ENCODE results near the gene NUDT2. TPM values are rescaled to one million over a fixed set of nuclear protein-coding genes. Genes with fewer than 3 reads are reported as not detected.

Gene NUDT2
- total RNA-seq, 6 experiments from 2014 or later = 4.9 to 13.7 (median 11.2) TPM

- WGBS (ENCODE audit: insufficient coverage, low coverage, low lambda C conversion rate, missing lambda C conversion rate) = 93% methylated on average over 6 of the region's 6 CpGs
Observed at GRCh38 chr9:34311499-34312185, 17.7 kb upstream of the NUDT2 start.

GRCh38 chr9:34317436-34317835 lies 11.9 kb upstream of the NUDT2 start:
- Histone ChIP-seq H3K27me3 (no peaks in the 10 kb centered on the region), H3K36me3 (no peaks in the 10 kb centered on the region), H3K4me3 (no peak overlapping the region), H3K9me3 (no peaks in the 10 kb centered on the region), H3K27ac (no peak overlapping the region), H3K4me1 (no peaks in the 10 kb centered on the region)
- WGBS (ENCODE audit: insufficient coverage, low coverage, low lambda C conversion rate, missing lambda C conversion rate) = 81% methylated on average over 2 of the region's 2 CpGs
- intact Hi-C loops (cut with DNase I) = no loop called here
- DNase-seq (no peak), ATAC-seq (no peak)
- TF ChIP-seq POLR2A (IDR thresholded peaks at IDR 0.05) = no peak
- no peak for TF ChIP-seq CTCF (IDR thresholded peaks at IDR 0.05)

More at GRCh38 chr9:34311499-34312185, 17.7 kb upstream of the NUDT2 start:
- no peak overlapping the region for H3K27ac ChIP-seq
- ATAC-seq (no peak), DNase-seq (no peak)
- intact Hi-C loops (cut with DNase I) = no loop called here
- no peaks in the 10 kb centered on the region for H3K9me3 ChIP-seq
- no peaks in the 10 kb centered on the region for H3K36me3 ChIP-seq
- no peak for TF ChIP-seq CTCF (IDR thresholded peaks at IDR 0.05)
- no peak for TF ChIP-seq POLR2A (IDR thresholded peaks at IDR 0.05)
- no peaks in the 10 kb centered on the region for H3K27me3 ChIP-seq
- H3K4me3 ChIP-seq = no peak overlapping the region
- H3K4me1 ChIP-seq = no peaks in the 10 kb centered on the region

GRCh38 chr9:34318163-34318790 lies 11.1 kb upstream of the NUDT2 start:
- Histone ChIP-seq H3K36me3 (no peaks in the 10 kb centered on the region), H3K27ac (no peak overlapping the region), H3K4me1 (no peaks in the 10 kb centered on the region), H3K4me3 (no peak overlapping the region), H3K9me3 (no peaks in the 10 kb centered on the region), H3K27me3 (no peaks in the 10 kb centered on the region)
- DNase-seq (peak in 1 of 3 donors; percentile 48), ATAC-seq (no peak)
- TF ChIP-seq POLR2A (IDR thresholded peaks at IDR 0.05) = no peak
- no peak for TF ChIP-seq CTCF (IDR thresholded peaks at IDR 0.05)
- WGBS (ENCODE audit: insufficient coverage, low coverage, low lambda C conversion rate, missing lambda C conversion rate) = 88% methylated on average over 13 of the region's 44 CpGs
- intact Hi-C loops (cut with DNase I) = no loop called here

- ATAC-seq (no peak), DNase-seq (no peak)
- Histone ChIP-seq H3K27me3 (no peaks in the 10 kb centered on the region), H3K4me3 (no peak overlapping the region), H3K27ac (no peak overlapping the region), H3K4me1 (no peaks in the 10 kb centered on the region), H3K36me3 (no peaks in the 10 kb centered on the region), H3K9me3 (no peaks in the 10 kb centered on the region)
- intact Hi-C loops (cut with DNase I) = no loop called here
- TF ChIP-seq CTCF (IDR thresholded peaks at IDR 0.05) = no peak
- no peak for TF ChIP-seq POLR2A (IDR thresholded peaks at IDR 0.05)
- WGBS (ENCODE audit: insufficient coverage, low coverage, low lambda C conversion rate, missing lambda C conversion rate) = 97% methylated on average over 7 of the region's 7 CpGs
Observed at GRCh38 chr9:34321451-34321850, 7.9 kb upstream of the NUDT2 start.
